Occipital lobe (tissue), 2 donors: ENCODE data around the gene BLOC1S4. TPM values are rescaled to one million over a fixed set of nuclear protein-coding genes. Genes with fewer than 3 reads are reported as not detected.

Experiments used
- DNase-seq: peaks from one replicate; lab custom pipeline; 2025; lab: John Stamatoyannopoulos, UW
- total RNA-seq: library from RNA; depleted of rRNA; stranded (reverse); fragments of >200 nt; gene quantifications from one replicate; pipeline ENCODE4 v1.2.3, GENCODE V29; 2014

The BLOC1S4 gene
- total RNA-seq, 1 donor from 2014 or later, result 9.4 TPM

DNA sequence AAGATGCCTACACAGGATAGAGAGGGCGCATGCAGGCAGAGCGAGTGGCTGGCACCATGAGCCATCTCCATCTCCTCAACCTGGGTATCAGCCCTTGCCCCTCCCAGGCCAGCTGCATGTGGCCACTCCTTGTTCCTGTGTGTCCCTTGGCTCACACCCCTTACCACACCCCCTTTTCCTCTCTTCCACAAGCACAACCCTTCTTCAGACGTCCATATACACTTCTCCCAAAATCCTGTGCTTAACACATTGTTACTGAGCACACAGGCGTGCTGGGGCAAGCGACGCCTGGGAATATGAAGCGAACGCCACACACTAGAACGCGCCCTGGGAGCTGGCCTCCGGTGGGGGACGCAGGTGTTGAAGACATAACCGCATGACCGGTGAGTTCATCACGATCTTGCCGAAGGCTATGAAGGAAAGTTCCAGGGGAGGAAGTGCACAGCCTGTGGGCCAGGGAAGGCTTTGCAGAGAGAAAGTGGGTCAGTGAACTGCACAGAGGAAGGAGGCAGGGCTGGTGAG is 47.4 kb downstream of the BLOC1S4 start:
- DNase-seq, result no peak

DNA sequence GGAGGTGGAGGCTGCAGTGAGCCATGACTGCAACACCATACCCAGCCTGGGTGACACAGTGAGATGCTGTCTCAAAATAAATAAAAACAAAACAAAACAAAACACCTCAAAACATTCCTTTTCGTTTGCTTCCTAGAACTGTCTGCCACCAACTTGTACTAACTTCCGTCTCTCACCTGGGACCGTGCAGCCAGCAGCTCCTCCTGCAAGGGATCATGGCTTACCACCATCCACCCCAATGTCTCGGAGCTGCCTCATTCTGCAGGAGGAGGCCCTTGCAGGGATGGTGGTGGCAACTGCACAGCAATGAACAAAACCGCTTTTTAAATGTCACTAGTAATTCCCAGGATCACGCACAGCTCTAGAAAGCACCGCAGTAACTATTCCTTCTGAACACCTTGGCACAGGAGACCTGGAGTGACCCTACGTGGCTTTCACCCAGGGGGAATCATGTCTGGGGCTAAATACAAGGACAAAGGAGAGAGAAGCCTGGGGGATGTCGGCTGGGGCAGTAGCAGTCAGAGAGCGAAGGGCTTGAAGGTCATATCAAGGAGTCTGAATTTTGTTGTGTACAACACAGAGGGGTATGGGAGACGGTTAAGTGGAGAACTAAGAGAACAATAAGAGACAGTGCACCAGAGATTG is 49.1 kb downstream of the BLOC1S4 start:
- no peak for DNase-seq

DNA sequence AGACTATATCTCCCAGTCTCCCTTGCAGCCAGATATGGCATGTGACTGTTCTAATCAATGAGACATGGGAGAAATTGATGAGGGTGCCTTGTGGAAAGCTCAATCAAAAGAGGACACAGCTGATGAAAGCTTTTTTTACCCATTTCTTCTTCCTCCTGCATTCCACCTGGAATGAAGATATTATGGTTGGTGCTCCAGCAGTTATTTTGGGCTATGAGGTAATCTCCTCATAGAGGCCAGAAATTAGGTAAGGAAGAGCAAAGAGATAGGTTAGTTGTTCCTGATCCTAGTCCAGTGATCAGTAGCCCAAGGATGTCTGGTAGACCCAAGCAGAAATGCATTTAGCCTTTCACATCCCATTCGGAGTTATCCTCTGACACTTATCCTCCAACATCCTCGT is 49.7 kb downstream of the BLOC1S4 start:
- DNase-seq, result no peak

Other genes starting within 250 kb of the BLOC1S4 start
- gene PPP2R2C, start 243.6 kb upstream of the BLOC1S4 start, total RNA-seq, result 44.1 TPM
- gene MAN2B2, start 141.0 kb upstream of the BLOC1S4 start, total RNA-seq, result 6.9 TPM
- gene MRFAP1, start 75.5 kb upstream of the BLOC1S4 start, total RNA-seq, result 90.0 TPM
- 1.6 TPM for gene S100P, start 22.3 kb upstream of the BLOC1S4 start, total RNA-seq
- 90.8 TPM for gene MRFAP1L1, start 6.3 kb upstream of the BLOC1S4 start, total RNA-seq
- 50.8 TPM for gene KIAA0232, start 66.6 kb downstream of the BLOC1S4 start, total RNA-seq
- gene TBC1D14, start 193.7 kb downstream of the BLOC1S4 start, total RNA-seq, result 213 TPM